GM13976 (cell line): ENCODE data around the gene SCNN1A.

ENCODE experiments used
- DNase-seq: peaks from one replicate; pipeline ENCODE4 v3.0.0; 2012; ENCODE audit warnings: low spot score
- in situ Hi-C: fragments of 300-500 bp; cut with MboI; formaldehyde crosslinking; loops from one replicate; pipeline ENCODE4 v1.12.0; 2022; ENCODE audit warnings: low sequenced_read_pairs, mixed read lengths, inconsistent platforms; ENCODE audit not compliant: unreplicated experiment
- TF ChIP-seq, protein P1 (sequence below): IDR thresholded peaks from 2 replicates; pipeline ENCODE4 v1.5.1; 2012; ENCODE audit warnings: borderline replicate concordance, mild to moderate bottlenecking; ENCODE audit not compliant: insufficient read depth; ENCODE audit errors: extremely low read depth, missing control alignments, control extremely low read depth

SCNN1A gene

DNA sequence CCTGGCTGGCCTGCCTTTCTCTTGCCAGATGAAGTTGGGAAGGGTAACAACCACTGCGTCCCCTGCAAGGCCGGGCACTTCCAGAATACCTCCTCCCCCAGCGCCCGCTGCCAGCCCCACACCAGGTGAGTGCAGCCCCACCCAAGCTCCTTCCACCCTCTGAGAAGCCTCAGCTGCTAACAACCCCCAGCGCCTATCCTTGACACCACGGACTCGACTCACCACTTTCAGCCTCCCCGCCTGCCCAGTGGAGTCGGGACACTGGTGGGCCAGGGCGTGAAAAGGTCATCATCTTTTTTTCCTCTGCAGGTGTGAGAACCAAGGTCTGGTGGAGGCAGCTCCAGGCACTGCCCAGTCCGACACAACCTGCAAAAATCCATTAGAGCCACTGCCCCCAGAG lies 10.7 kb upstream of the SCNN1A start:
- TF ChIP-seq, protein P1, sequence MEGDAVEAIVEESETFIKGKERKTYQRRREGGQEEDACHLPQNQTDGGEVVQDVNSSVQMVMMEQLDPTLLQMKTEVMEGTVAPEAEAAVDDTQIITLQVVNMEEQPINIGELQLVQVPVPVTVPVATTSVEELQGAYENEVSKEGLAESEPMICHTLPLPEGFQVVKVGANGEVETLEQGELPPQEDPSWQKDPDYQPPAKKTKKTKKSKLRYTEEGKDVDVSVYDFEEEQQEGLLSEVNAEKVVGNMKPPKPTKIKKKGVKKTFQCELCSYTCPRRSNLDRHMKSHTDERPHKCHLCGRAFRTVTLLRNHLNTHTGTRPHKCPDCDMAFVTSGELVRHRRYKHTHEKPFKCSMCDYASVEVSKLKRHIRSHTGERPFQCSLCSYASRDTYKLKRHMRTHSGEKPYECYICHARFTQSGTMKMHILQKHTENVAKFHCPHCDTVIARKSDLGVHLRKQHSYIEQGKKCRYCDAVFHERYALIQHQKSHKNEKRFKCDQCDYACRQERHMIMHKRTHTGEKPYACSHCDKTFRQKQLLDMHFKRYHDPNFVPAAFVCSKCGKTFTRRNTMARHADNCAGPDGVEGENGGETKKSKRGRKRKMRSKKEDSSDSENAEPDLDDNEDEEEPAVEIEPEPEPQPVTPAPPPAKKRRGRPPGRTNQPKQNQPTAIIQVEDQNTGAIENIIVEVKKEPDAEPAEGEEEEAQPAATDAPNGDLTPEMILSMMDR: no peak
- in situ Hi-C loops: no loop called here
- no peak for DNase-seq

DNA sequence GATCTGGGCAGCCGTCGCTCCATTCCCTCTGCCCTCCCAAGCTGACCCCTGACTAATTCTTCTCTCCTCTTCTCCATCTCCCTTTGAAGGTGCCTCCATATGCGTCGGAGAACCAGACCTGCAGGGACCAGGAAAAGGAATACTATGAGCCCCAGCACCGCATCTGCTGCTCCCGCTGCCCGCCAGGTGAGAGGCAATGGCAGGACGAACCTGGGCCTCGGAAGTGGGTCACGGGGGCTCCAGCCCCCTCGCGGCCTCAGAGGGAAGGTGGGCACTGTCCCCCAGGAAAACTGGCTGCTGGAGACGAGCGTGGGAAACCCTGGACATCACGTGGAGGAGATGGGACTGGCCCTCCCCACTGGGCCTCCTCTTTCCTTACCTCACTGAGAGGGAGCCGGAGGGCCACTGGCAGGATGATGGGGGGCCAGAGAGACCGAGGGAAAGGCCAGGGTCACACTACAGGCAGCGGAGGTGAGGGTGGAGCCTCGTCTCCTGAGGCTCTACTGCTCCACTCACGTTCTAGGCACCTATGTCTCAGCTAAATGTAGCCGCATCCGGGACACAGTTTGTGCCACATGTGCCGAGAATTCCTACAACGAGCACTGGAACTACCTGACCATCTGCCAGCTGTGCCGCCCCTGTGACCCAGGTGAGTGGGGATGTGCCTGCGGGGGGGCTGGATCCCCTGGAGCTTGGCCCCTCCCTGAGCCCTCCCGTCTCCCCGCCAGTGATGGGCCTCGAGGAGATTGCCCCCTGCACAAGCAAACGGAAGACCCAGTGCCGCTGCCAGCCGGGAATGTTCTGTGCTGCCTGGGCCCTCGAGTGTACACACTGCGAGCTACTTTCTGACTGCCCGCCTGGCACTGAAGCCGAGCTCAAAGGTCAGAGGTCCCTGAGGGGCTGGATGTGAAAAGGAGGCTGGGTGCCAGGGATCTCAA lies 9.4 kb upstream of the SCNN1A start:
- in situ Hi-C loops: no loop called here
- TF ChIP-seq, protein P1: no peak
- DNase-seq: peak; percentile 35

DNA sequence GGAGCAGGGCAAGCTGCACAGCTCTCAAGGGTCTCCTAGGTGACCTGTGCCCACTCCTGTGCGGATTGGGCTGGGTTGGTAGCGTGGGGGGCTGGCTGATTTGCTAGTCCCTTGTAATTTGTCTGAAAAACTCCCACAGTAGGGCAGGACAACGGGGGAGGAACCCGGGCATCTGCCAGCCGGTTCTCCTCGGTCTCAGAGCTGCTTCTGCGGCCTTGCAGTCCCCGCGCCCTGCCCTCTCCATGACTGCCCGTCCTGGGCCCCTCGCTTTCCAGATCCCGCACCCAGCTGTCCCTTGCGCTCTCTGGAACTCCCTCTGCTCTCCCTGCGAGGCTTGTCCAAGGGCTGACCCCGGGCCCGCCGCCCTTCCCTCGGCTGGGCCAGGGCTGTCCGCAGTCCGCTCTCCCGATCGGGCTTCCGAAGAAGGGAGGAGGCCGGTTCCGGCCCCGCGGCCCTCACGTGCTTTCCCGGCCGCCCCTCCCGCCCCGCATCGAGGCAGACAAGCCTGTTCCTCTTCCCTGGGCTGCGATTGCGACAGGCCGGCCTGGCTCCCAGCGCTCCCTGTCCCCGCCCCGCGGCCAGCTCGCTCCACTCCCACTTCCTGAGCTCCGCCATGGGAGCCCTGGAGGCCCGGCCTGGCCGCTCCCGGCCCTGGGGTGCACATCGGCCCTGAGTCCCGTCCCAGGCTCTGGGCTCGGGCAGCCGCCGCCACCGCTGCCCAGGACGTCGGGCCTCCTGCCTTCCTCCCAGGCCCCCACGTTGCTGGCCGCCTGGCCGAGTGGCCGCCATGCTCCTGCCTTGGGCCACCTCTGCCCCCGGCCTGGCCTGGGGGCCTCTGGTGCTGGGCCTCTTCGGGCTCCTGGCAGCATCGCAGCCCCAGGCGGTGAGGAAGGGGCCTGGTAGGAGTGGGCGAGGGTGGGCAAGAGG lies 8.5 kb upstream of the SCNN1A start, which contains the start of gene LTBR:
Gene LTBR (plus strand): TSS at position 591 of the 927 bp plus-strand sequence. CDS start 197 bp downstream, at position 788.
- peak; percentile 58 for DNase-seq
- in situ Hi-C loops: no loop called here
- TF ChIP-seq, protein P1: no peak

DNA sequence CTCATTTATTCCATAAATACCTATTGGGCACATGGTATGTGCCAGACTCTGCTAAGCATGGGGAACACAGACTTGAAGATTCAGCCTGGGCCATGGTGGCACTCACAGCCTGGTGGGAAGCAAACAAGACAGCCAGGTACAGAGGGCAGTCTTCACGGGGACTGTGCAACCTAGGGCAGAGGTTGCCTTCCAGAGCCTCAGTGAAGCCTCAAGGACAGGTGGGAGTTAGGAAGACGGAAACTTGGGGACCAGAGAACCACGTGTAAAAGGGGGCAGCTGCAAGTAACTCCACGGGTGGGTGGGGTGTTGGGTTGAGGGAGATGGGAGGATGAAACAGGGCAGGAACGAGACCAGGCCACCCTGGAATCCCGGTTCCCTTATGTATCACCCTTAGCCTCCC lies 7.6 kb upstream of the SCNN1A start:
- in situ Hi-C loops: no loop called here
- TF ChIP-seq, protein P1: no peak
- no peak for DNase-seq

DNA sequence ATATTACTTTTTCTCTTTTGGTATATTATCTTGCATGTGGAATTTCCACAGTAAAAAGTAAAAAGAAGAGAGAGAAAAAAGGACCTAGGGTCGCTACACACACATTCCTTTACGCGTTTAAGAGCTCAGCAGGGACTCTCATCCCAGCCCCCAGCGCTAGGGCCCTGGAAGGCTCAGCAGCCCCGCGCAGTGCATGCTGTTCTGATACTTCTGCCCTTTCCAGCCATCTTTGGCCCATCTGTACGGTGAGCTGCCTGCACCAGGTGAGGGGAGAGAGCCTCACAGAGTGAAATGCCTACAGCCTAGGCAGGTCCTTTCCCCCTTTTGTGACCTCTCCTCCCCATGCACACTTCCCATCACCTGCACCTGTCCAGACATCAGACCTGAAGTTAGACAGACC lies 7.0 kb upstream of the SCNN1A start:
- in situ Hi-C loops: no loop called here
- TF ChIP-seq, protein P1: no peak

More for the DNA sequence above, 7.0 kb upstream of the SCNN1A start:
- no peak for DNase-seq
